ENCODE data around the gene NDUFB8. TPM values are rescaled to one million over a fixed set of nuclear protein-coding genes. Genes with fewer than 3 reads are reported as not detected.

NDUFB8 gene
- polyA plus RNA-seq, 1 experiment: 204 TPM

DNA sequence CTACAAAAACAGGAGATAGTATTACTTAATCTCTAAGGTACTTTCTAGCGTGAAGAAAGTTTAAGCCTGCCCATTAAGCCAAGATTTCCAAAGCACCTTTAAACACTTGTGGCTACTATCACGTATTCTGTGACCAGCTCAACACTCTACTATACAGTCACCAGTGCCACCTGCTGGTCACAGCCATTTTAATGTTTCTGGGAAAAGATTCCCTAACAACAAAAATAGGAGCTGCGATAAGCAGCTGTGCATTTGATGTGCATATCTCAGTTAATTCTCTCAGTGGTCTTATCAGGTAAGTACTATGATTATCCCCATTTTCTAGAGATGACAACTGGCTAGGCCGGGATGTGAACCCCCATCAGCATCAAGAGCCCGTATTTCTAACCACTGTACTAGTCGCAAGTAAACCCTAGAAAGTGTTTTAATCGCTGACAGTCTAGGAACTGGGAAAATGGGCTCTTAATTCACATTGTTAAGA, 10.9 kb downstream of the NDUFB8 start:
- H3K27me3 ChIP-seq (ENCODE audit: control insufficient read depth, insufficient read depth, low read length): no peaks in the 10 kb centered on the region
- ChIA-PET CTCF (interaction anchor here (0.6 to 8.5 kb wide), 39 partner anchors 9 to 367 kb away, joined by 3 to 137 read pairs (median 7); partner anchors contain the start of genes BLOC1S2, HIF1AN and SCD), POLR2A (interaction anchor here (1.1 kb wide), 2 partner anchors 17 to 172 kb away, joined by 4 to 5 read pairs; partner anchors contain the start of genes HIF1AN and SCD)
- H3K27ac ChIP-seq (ENCODE audit: low read depth, low read length): no peak overlapping the region
- no peak overlapping the region; the same call in 1 of the 2 replicates for H3K4me3 ChIP-seq (ENCODE audit: low read depth, low read length)
- no peaks in the 10 kb centered on the region; the same call in 1 of the 2 replicates for H3K9me3 ChIP-seq (ENCODE audit: control insufficient read depth, insufficient read depth, low read length)
- no peak for DNase-seq (ENCODE audit: low read depth, low spot score)
- TF ChIP-seq, protein P1, sequence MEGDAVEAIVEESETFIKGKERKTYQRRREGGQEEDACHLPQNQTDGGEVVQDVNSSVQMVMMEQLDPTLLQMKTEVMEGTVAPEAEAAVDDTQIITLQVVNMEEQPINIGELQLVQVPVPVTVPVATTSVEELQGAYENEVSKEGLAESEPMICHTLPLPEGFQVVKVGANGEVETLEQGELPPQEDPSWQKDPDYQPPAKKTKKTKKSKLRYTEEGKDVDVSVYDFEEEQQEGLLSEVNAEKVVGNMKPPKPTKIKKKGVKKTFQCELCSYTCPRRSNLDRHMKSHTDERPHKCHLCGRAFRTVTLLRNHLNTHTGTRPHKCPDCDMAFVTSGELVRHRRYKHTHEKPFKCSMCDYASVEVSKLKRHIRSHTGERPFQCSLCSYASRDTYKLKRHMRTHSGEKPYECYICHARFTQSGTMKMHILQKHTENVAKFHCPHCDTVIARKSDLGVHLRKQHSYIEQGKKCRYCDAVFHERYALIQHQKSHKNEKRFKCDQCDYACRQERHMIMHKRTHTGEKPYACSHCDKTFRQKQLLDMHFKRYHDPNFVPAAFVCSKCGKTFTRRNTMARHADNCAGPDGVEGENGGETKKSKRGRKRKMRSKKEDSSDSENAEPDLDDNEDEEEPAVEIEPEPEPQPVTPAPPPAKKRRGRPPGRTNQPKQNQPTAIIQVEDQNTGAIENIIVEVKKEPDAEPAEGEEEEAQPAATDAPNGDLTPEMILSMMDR (IDR thresholded peaks at IDR 0.05; ENCODE audit: low read depth, low read length): peak; percentile 69

DNA sequence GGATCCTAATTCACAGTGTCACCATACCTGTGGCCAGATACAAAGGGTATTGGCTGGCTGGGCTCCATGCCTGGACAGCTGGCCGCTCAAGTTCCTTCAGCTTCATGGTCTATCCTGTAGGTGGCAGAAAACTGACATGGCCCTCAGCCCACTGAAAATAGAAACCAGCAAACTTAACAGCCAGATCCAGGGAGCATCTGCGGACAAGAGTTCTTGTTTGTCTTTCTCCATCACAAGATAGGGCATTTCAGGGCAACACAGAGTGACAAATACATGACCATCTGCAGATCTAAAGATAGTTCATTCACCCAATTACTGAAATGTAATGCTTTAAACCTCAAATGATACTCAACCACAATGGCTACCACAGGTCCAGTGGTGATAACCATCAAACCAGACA, 12.8 kb downstream of the NDUFB8 start:
- TF ChIP-seq, protein P1 (IDR thresholded peaks at IDR 0.05; ENCODE audit: low read depth, low read length): 0 out of 2 replicates have a peak, but pooled peaks have one; percentile 24
- CTCF ChIA-PET: interaction anchor here (0.6 to 8.5 kb wide), 7 partner anchors 8 to 363 kb away, joined by 3 to 137 read pairs (median 31); no protein-coding TSS in a partner anchor
- H3K9me3 ChIP-seq (ENCODE audit: control insufficient read depth, insufficient read depth, low read length): no peaks in the 10 kb centered on the region
- no peak for DNase-seq (ENCODE audit: low read depth, low spot score)
- POLR2A ChIA-PET: no interaction called here
- no peaks in the 10 kb centered on the region for H3K27me3 ChIP-seq (ENCODE audit: control insufficient read depth, insufficient read depth, low read length)
- no peak overlapping the region for H3K4me3 ChIP-seq (ENCODE audit: low read depth, low read length)
- H3K27ac ChIP-seq (ENCODE audit: low read depth, low read length): no peak overlapping the region

DNA sequence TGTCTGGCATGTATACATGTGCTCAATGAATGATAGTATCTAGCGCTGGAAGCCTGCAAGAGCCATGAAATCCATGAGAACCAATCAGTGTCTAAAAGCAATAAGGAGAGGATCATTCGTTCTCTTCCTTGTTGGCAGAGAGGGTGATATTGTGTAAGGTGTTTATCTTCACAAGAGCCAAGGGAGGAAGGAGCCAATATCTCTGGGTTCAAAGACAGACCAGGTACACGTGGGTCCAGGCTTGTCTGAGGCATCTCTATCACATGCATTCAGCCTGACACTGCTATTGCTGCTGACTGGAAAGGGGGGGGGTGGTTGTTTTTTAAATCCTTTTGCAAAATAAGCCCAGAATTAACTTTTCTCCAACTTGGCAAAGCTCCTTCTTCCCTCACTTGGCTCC, 14.1 kb downstream of the NDUFB8 start:
- TF ChIP-seq, protein P1 (IDR thresholded peaks at IDR 0.05; ENCODE audit: low read depth, low read length): no peak
- no peak overlapping the region for H3K27ac ChIP-seq (ENCODE audit: low read depth, low read length)
- ChIA-PET POLR2A (no interaction called here), CTCF (interaction anchor here (8.5 kb wide), 1 partner anchor 84 kb away, joined by 137 read pairs; no protein-coding TSS in a partner anchor)
- H3K27me3 ChIP-seq (ENCODE audit: control insufficient read depth, insufficient read depth, low read length): no peaks in the 10 kb centered on the region
- H3K9me3 ChIP-seq (ENCODE audit: control insufficient read depth, insufficient read depth, low read length): no peaks in the 10 kb centered on the region
- no peak overlapping the region for H3K4me3 ChIP-seq (ENCODE audit: low read depth, low read length)
- DNase-seq (ENCODE audit: low read depth, low spot score): no peak

DNA sequence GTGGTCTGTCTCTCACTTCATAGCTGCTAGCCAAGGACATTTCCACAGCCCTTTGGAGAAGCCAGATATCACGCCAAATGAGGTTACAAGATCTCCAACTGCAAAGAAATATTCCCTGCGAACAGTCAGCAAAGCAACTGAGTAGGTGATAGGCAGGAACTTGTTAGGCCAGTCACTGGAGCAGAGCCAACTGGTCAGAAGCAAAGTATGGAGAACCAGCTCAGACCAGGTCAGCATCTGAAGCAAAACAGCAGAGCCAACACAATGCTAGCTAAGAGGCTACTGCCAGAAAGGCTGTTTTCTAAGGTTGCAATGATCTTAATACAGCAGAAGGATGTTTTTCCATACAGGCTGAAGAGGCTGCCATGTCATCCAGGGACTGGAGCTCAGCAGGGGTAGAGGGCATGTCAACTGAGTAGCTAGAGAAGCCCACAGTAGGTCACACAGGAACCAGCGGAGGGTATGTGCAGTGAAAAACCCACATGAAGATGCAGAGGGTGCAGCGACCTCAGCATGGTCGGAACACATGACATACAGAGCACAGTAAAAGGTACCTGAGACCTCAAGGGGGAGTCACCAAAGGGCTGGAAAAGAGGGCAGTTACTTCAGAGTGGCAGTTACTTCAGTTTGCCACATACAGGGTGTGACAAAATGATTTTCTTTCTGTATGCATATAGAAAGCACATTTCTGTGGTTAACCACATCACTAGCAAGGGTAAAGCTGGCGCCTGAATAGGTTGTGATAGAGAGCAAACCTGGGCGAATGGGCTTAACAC, 18.9 kb downstream of the NDUFB8 start:
- Histone ChIP-seq H3K4me3 (ENCODE audit: low read depth, low read length) (no peak overlapping the region), H3K27me3 (ENCODE audit: control insufficient read depth, insufficient read depth, low read length) (no peaks in the 10 kb centered on the region), H3K9me3 (ENCODE audit: control insufficient read depth, insufficient read depth, low read length) (no peaks in the 10 kb centered on the region), H3K27ac (ENCODE audit: low read depth, low read length) (no peak overlapping the region)
- ChIA-PET CTCF (interaction anchor here (0.6 to 6.4 kb wide), 9 partner anchors 8 to 367 kb away, joined by 3 to 93 read pairs (median 11); partner anchors contain the start of gene SEC31B), POLR2A (no interaction called here)
- TF ChIP-seq, protein P1 (IDR thresholded peaks at IDR 0.05; ENCODE audit: low read depth, low read length): no peak
- no peak for DNase-seq (ENCODE audit: low read depth, low spot score)
